ENCODE data around the gene GDF10. TPM values are rescaled to one million over a fixed set of nuclear protein-coding genes. Genes with fewer than 3 reads are reported as not detected.

Gene GDF10
- total and polyA plus RNA-seq, 2 of the 8 experiments (the other 6 are each of a cell fraction or from before 2014, with no cell fraction given): 0.19 to 0.32 TPM

DNA sequence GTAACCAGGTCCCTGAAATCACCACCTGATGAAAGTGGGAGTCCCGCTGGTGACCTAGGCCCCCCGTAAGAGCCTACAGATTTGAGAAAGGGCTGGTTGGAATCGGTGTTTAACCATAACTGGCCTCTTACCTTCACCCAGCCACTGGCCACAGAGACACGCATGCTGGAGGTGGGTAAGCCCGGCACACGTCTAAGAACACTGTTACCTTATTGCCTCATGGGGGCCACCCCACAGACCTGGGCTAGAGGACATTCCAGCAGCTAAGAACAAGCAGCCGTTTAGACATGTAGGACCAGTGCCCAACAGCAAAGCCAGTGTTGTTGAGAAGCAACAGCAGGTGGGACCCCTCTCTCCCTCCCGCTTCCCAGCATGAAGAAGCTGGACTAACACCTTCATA is 19.8 kb downstream of the GDF10 start (continued):
- TF ChIP-seq, protein P1, sequence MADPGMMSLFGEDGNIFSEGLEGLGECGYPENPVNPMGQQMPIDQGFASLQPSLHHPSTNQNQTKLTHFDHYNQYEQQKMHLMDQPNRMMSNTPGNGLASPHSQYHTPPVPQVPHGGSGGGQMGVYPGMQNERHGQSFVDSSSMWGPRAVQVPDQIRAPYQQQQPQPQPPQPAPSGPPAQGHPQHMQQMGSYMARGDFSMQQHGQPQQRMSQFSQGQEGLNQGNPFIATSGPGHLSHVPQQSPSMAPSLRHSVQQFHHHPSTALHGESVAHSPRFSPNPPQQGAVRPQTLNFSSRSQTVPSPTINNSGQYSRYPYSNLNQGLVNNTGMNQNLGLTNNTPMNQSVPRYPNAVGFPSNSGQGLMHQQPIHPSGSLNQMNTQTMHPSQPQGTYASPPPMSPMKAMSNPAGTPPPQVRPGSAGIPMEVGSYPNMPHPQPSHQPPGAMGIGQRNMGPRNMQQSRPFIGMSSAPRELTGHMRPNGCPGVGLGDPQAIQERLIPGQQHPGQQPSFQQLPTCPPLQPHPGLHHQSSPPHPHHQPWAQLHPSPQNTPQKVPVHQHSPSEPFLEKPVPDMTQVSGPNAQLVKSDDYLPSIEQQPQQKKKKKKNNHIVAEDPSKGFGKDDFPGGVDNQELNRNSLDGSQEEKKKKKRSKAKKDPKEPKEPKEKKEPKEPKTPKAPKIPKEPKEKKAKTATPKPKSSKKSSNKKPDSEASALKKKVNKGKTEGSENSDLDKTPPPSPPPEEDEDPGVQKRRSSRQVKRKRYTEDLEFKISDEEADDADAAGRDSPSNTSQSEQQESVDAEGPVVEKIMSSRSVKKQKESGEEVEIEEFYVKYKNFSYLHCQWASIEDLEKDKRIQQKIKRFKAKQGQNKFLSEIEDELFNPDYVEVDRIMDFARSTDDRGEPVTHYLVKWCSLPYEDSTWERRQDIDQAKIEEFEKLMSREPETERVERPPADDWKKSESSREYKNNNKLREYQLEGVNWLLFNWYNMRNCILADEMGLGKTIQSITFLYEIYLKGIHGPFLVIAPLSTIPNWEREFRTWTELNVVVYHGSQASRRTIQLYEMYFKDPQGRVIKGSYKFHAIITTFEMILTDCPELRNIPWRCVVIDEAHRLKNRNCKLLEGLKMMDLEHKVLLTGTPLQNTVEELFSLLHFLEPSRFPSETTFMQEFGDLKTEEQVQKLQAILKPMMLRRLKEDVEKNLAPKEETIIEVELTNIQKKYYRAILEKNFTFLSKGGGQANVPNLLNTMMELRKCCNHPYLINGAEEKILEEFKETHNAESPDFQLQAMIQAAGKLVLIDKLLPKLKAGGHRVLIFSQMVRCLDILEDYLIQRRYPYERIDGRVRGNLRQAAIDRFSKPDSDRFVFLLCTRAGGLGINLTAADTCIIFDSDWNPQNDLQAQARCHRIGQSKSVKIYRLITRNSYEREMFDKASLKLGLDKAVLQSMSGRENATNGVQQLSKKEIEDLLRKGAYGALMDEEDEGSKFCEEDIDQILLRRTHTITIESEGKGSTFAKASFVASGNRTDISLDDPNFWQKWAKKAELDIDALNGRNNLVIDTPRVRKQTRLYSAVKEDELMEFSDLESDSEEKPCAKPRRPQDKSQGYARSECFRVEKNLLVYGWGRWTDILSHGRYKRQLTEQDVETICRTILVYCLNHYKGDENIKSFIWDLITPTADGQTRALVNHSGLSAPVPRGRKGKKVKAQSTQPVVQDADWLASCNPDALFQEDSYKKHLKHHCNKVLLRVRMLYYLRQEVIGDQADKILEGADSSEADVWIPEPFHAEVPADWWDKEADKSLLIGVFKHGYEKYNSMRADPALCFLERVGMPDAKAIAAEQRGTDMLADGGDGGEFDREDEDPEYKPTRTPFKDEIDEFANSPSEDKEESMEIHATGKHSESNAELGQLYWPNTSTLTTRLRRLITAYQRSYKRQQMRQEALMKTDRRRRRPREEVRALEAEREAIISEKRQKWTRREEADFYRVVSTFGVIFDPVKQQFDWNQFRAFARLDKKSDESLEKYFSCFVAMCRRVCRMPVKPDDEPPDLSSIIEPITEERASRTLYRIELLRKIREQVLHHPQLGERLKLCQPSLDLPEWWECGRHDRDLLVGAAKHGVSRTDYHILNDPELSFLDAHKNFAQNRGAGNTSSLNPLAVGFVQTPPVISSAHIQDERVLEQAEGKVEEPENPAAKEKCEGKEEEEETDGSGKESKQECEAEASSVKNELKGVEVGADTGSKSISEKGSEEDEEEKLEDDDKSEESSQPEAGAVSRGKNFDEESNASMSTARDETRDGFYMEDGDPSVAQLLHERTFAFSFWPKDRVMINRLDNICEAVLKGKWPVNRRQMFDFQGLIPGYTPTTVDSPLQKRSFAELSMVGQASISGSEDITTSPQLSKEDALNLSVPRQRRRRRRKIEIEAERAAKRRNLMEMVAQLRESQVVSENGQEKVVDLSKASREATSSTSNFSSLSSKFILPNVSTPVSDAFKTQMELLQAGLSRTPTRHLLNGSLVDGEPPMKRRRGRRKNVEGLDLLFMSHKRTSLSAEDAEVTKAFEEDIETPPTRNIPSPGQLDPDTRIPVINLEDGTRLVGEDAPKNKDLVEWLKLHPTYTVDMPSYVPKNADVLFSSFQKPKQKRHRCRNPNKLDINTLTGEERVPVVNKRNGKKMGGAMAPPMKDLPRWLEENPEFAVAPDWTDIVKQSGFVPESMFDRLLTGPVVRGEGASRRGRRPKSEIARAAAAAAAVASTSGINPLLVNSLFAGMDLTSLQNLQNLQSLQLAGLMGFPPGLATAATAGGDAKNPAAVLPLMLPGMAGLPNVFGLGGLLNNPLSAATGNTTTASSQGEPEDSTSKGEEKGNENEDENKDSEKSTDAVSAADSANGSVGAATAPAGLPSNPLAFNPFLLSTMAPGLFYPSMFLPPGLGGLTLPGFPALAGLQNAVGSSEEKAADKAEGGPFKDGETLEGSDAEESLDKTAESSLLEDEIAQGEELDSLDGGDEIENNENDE (IDR thresholded peaks at IDR 0.05; ENCODE audit: insufficient replicate concordance, low read length): no peak
- TF ChIP-seq TEAD4 (IDR thresholded peaks at IDR 0.05; ENCODE audit: low read depth, low read length): no peak
